ENCODE measurements around the gene DPF1. TPM values are rescaled to one million over a fixed set of nuclear protein-coding genes. Genes with fewer than 3 reads are reported as not detected.

DPF1 gene
- total RNA-seq = 0.49 TPM
- long read RNA-seq = 0 reads

- Histone ChIP-seq H3K4me1 (peaks cover 26% of the 10 kb centered on the region), H3K27ac (replicated peaks) (no peak within 1 kb of the TSS), H3K27me3 (ENCODE audit: low read depth) (peaks cover 98% of the 10 kb centered on the region), H3K36me3 (no peaks in the 10 kb centered on the region), H3K9me3 (replicated peaks) (no peaks in the 10 kb centered on the region), H3K4me3 (peak within 1 kb of the TSS; percentile 56)
- no peak for TF ChIP-seq CTCF (IDR thresholded peaks at IDR 0.05; ENCODE audit: borderline replicate concordance)
- DNase-seq = peak; percentile 45
- intact Hi-C loops (cut with micrococcal nuclease) = no loop called here
These were observed at the start of gene DPF1 for GRCh38 chr19:38224014-38224862. DPF1 (minus strand) TSS chr19:38224222; CDS start chr19:38224142, 80 bp downstream.

GRCh38 chr19:38273499-38273898 lies 49.5 kb upstream of the DPF1 start:
- Histone ChIP-seq H3K27ac (replicated peaks) (no peak overlapping the region), H3K9me3 (replicated peaks) (no peaks in the 10 kb centered on the region), H3K36me3 (no peaks in the 10 kb centered on the region), H3K4me1 (peaks cover 47% of the 10 kb centered on the region), H3K27me3 (ENCODE audit: low read depth) (no peaks in the 10 kb centered on the region), H3K4me3 (no peak overlapping the region)
- intact Hi-C loops (cut with micrococcal nuclease) = no loop called here
- no peak for DNase-seq
- TF ChIP-seq CTCF (IDR thresholded peaks at IDR 0.05; ENCODE audit: borderline replicate concordance) = no peak

GRCh38 chr19:38270587-38271167 lies 46.7 kb upstream of the DPF1 start:
- H3K4me1 ChIP-seq = peaks cover 19% of the 10 kb centered on the region
- no peak overlapping the region for H3K27ac ChIP-seq (replicated peaks)
- intact Hi-C loops (cut with micrococcal nuclease) = no loop called here
- no peaks in the 10 kb centered on the region for H3K9me3 ChIP-seq (replicated peaks)
- H3K4me3 ChIP-seq = no peak overlapping the region
- TF ChIP-seq CTCF (IDR thresholded peaks at IDR 0.05; ENCODE audit: borderline replicate concordance) = no peak
- DNase-seq = no peak
- no peaks in the 10 kb centered on the region for H3K36me3 ChIP-seq
- no peaks in the 10 kb centered on the region for H3K27me3 ChIP-seq (ENCODE audit: low read depth)

GRCh38 chr19:38268539-38268938 lies 44.5 kb upstream of the DPF1 start:
- no peak overlapping the region for H3K4me3 ChIP-seq
- no peaks in the 10 kb centered on the region for H3K36me3 ChIP-seq
- H3K27me3 ChIP-seq (ENCODE audit: low read depth) = peaks cover 11% of the 10 kb centered on the region
- intact Hi-C loops (cut with micrococcal nuclease) = no loop called here
- H3K27ac ChIP-seq (replicated peaks) = no peak overlapping the region
- TF ChIP-seq CTCF (IDR thresholded peaks at IDR 0.05; ENCODE audit: borderline replicate concordance) = no peak
- no peak for DNase-seq
- H3K4me1 ChIP-seq = peaks cover 12% of the 10 kb centered on the region
- H3K9me3 ChIP-seq (replicated peaks) = no peaks in the 10 kb centered on the region

GRCh38 chr19:38267761-38268483 lies 43.9 kb upstream of the DPF1 start:
- DNase-seq = no peak
- H3K27ac ChIP-seq (replicated peaks) = no peak overlapping the region
- intact Hi-C loops (cut with micrococcal nuclease) = no loop called here
- H3K4me1 ChIP-seq = peaks cover 13% of the 10 kb centered on the region
- no peaks in the 10 kb centered on the region for H3K36me3 ChIP-seq
- no peak overlapping the region for H3K4me3 ChIP-seq
- no peaks in the 10 kb centered on the region for H3K9me3 ChIP-seq (replicated peaks)
- H3K27me3 ChIP-seq (ENCODE audit: low read depth) = peaks cover 11% of the 10 kb centered on the region
- TF ChIP-seq CTCF (IDR thresholded peaks at IDR 0.05; ENCODE audit: borderline replicate concordance) = no peak
